ENCODE data around the gene C6orf132.

C6orf132 gene

DNA sequence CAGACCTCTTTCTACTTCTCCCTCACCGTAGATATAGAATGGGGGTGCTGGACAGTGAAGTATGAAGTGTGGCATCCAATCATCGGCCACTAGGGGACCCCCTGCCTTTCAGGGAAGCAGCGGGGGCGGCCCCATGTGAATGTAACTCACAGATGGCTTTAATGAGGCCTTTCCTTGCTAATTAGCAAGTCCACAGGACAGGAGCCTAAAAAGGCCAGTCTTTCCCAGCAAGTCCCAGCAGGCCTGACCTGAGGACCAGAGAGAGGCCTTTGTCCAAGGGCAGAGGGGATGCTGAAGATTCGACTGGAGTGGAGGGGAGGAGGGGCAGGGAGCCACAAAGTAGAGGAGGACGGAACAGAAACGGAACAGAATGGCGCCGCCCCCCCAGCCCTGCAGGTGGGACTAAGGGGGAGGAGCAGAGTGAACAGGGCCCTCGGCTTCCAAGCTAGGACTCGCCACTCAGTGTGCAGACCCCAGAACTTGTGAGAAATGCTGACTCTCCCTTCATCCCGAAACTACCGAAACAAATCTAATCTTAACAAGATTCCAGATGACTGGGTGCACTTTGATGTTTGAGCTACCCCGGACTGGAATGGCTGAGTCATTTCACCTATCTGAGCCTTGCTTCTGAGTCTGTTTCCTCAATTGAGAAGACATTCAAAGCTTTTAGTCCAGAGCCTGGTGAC lies 5.8 kb downstream of the C6orf132 start:
- peak; percentile 8 for DNase-seq (ENCODE audit: low read depth)

DNA sequence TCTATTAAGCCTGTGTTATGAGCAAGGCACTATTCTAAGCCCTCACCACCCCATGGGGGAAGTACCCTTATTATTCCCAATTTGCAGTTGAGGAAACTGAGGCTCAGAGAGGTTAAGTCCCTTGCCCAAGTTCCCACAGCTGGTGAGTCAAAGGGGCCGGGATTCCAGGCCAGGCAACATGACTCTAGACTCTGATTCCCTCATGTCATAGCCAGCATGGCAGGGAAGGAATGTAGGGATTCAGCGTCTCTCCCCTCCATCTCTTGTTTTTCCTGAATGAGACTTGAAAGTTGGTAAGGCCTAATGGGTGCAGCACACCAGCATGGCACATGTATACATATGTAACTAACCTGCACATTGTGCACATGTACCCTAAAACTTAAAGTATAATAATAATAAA lies 6.7 kb downstream of the C6orf132 start:
- DNase-seq (ENCODE audit: low read depth) = no peak

DNA sequence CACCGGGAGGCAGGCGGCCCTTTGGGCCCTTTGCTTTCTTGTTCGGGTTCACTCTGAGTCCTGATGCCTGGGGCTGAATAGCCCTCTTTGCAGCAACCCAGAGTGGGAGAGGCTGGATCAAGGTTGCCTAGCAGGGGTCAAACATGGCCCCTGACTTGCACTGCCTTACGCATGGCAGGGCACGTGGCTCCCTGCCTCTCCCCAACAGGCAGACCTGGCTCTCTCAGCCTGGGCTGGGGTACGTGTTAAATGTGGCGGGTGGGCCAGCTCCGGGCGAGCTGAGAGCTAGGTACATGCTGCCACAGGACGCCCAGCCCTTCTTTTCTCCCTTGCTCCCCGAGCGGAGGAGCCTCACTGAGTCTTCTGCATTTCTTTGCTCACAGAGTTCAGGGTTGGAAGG lies 7.3 kb downstream of the C6orf132 start:
- DNase-seq (ENCODE audit: low read depth) = no peak

DNA sequence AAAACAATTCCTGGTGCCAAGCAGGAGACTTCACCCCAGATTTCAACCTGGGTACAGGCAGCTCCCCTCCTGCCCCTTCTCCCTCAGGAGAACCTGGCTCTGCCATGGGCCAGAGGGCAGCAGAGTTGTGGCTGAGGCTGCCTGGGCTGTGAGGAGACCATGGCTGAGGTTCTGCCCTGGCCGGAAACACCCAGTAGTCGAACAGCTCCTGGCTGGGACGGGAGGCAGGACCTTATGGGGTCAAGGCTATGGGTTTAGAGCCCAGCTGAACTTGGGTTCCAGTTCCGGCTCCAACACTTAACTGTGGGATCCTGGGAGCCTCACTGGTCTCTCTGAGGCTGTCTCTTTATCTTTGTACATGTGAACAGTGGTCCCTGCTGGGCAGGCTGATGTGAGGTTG lies 8.5 kb downstream of the C6orf132 start:
- DNase-seq (ENCODE audit: low read depth) = no peak

DNA sequence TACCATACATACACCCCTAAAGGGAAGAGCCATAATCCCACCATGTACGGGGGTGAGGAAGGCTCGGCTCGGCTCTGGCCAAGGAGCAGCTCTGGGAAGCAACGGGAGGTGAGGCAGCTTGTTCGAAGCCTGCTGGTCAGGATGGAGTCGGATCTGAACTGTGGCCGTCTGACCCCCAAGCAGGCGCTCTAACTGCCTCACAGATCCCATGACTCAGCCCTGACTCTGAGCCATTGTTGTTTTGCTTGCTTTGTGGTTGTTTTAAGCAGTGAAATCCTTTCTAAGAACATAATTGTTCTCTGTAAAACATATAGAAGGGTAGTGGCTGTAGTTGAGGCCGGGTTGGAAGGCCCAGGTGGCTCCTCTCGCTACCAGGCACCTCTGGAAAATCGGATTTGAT lies 10.9 kb downstream of the C6orf132 start:
- DNase-seq (ENCODE audit: low read depth) = no peak

DNA sequence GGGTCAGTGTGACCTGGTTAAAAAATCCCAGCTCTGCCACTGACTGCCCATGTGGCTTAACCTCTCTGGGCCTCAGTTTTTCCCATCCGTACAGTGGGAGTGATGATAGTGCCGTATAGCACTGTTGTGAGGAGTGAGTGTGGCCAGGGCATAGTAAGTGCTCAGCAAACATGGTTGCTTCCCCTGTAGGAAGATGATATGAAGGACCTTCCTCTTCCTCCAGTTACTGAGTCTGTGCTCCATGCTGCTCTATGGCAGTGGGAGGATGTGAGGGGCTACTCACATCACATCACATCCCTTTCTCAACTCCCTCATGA lies 13.1 kb downstream of the C6orf132 start:
- no peak for DNase-seq (ENCODE audit: low read depth)

DNA sequence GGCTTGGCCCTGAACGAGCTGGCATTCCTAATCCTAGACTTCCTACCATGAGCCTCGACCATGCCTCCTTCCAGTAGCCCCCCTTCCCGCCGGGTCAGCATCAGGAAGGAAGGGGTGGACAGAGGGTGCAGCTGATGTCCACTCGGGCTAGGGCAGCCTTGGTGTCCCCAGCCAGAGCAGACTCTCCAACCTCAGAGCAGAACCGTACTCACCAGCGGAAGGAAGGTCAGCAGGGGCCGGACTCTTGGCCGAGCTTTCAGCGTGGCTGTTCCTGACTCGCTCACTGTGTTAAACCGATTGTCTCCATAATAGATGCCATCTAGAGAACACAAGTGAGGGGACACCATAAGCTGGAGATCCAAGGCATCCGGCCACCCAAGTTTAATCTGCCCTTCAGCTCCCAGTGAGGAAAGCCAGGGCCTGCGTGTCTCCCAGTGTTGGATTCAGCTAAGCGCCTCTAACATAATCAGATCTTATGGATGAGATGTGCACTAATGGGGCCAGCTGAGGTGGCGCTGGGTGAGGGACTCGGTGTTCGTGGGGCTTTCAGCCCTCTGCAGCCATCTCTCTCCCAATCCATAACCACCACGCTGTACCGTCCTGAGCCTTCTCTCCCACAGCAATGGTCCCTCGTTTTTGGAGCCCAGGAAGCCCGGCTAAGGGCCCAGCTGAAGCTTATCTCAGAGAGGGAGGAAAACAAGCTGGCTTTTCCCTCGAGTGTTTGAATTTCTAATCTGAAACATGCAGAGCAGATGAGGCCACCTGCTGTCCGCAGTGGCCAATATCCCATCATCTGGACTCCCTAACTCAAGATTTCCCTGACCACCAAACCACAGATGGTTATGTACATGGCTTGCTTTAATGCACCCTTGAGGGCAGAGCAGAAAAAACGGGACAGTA lies 13.7 kb downstream of the C6orf132 start:
- no peak for DNase-seq (ENCODE audit: low read depth)

DNA sequence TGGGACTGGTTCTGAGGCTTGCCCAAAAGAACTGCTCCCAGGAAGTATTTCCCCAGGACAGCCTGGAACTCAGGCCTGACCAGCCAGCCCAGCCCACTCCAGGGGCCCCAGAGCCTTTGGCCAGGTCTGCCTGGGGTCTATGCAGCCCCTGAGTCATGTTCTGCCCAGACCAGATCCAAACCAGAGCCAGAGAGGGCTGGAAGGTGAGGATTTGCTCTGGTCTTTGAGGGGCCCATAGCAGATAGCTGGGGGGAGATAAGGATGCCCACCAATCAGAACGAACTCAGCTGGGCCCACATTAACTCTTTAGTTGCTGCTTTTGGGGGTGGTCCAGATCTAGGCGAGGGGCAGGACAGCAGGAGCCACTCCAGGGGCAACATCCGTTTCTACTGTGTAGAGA lies 16.8 kb downstream of the C6orf132 start:
- DNase-seq (ENCODE audit: low read depth) = no peak

DNA sequence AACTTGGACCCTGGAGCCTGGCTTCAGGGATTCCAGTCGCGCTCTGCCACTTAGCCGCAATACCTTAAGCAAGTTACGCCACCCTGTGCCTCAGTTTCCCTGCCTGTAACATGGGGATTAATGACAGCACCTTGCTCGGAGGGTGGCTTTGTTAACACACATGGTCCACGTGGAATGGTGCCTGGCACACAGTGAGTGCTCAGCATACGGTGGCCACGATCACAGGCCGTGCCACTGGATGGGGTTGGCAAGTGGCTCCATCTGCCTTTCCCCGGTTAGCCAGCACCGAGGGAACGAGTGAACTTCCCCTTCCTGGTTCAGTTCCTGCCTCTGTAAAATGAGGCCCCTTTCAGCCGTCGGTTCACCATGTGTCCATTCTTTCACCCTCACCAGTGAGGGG lies 17.2 kb downstream of the C6orf132 start:
- no peak for DNase-seq (ENCODE audit: low read depth)

DNA sequence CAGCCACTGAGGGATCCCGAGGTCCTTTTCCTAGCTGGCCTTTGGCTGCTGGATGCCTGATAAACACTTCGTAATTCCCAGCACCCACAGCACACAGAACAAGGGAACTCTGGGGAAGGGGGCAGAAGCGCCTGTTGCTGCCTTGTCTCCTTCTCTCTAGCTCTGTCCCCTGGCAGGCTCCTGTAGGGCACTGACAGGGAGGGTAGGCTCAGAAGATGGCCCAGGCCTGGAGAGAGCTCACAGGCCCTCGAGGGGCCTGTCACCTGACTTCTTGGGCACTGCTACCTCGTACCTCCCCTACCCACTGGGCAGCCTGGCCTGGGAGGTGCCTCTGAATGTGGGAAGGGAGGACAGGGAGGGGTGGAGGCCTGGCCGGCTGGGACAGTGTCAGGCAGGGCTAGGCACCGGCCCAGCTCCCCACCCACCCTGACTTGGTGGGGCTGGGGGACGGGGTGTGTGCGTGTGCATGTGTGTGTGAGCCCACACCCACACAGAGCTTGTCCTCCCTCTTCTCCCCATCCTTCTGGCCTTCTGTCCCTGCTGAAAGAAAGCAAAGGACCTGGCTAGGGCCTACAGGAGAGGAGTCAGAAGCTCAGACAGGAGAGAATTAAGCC lies 18.1 kb downstream of the C6orf132 start:
- DNase-seq (ENCODE audit: low read depth) = no peak

DNA sequence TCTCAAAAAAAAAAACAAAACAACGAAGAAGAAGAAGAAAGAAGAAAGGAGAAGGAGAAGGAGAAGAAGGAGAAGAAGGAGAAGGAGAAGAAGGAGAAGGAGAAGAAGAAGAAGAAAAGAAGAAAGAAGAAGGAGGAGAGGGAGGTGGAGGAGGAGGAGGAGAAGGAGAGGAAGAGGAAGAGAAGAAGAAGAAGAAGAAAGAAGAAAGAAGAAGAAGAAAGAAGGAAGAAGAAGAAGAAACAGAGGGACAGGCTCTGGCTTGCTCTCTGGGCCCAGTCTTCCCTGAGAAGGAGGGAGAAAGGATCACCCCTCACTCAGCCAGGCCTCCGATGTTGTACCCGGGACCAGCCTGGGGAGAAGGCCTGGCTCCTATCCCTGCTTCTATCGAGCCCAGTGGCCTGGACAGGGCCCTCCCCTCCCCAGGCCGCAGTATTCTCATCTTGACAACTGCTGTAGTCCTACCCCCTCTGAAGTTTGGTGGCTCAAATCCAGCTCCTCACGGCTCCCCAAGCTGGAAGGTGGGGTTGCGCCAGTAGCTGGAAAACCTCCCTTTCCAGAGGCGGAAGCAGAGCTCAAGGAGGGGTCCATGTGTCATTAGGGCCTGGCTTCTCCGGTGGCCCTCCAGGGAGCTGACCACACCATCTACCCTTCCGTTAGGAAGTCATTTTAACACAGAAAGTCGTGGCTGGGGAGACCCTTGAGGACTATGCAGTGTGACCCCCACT lies 18.9 kb downstream of the C6orf132 start:
- DNase-seq (ENCODE audit: low read depth) = no peak

DNA sequence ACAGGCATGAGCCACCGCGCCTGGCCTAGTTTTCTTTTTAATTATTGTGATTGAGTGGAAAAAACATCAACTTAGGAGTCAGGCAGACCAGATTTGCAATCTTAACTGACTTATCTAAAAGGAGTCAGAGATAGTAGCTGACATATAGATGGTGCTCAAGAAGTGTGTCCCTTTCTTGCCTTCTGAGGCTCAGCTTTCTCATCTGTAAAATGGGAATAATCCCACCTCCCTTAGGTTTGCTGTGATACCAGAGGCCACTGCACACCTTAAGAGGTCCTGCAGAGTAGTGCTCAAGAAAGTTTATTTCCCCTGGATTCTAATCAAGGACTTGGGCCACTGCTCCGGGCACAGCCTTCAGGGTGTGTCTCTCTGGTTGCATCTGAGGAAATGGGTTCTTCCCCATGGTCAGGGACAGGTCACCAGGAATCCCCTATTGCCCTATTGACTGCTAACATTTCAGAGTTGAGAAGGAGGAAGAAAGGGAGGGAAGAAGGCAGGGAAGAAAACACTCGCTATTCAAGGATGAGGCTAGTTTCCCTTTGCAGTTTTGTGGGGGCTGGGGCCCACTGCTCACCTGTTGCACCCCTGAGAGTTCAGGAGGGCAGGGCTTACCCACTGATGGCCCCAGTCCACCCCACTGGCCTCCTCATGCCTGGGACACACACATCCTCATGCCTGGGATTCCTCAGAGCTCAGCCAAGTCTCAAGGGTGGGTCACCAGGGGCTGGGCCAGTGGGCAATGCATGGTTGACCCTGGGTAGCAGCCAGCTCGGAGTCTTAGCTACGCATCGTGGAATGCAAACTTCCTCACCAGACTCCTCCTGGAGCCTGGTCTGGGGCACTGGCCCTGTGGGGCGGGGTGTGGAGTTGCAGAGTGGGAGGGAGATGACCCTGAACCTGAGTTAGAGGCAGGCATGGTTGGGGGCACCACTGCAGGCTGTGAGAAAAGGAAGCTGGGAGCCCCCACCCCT lies 21.2 kb downstream of the C6orf132 start:
- no peak for DNase-seq (ENCODE audit: low read depth)

DNA sequence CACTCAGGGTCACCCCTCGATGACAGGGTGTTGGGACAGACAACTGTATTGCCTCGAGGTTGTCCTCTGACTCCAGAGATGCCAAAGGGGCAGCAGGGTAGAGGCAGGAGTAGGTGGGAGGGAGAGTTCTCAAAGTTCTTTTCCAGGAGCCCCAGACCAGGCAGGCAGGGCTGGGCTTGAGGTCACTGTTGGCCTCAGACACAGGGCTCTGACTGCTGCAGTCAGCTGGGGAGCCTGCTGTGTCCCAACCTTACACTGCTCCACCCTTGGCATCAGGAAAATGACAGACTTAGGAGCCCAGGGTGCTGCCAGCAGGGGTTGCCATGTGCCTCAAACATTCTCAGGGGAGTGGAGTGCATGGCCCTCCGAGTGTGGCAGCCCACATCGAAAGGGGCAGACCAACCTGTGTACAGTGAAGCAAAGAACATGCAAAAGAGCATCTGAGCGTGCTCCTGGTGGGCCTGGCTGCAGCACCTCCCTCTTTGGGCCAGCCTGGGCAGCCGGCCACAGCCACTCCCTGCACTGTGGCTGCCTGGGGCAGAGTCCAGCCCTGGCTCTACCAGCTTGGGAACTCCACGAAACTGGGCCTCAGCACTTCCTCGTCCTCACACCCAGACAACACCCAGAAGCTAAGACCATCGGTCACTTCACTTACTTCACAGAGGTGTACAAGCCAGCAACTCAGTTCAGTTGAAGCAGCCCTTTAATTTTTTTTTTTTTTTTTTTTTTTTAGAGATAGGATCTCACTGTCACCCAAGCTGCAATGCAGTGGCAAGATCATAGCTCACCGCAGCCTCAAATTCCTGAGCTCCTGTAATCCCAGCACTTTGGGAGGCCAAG lies 24.0 kb downstream of the C6orf132 start:
- no peak for DNase-seq (ENCODE audit: low read depth)

DNA sequence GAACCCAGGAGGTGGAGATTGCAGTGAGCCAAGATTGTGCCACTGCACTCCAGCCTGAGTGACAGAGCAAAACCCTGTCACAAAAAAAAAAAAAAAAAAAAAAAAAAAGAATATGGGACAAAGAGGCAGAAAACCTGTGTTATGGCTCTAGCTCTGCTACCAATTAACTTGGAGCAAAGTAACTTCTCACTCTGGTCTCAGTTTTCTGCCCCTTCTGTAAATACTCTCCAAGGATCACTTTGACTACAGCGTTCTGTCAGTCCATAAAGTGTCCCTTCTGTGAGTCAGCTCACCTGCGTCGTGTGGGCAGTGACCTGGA lies 24.6 kb downstream of the C6orf132 start:
- no peak for DNase-seq (ENCODE audit: low read depth)

DNA sequence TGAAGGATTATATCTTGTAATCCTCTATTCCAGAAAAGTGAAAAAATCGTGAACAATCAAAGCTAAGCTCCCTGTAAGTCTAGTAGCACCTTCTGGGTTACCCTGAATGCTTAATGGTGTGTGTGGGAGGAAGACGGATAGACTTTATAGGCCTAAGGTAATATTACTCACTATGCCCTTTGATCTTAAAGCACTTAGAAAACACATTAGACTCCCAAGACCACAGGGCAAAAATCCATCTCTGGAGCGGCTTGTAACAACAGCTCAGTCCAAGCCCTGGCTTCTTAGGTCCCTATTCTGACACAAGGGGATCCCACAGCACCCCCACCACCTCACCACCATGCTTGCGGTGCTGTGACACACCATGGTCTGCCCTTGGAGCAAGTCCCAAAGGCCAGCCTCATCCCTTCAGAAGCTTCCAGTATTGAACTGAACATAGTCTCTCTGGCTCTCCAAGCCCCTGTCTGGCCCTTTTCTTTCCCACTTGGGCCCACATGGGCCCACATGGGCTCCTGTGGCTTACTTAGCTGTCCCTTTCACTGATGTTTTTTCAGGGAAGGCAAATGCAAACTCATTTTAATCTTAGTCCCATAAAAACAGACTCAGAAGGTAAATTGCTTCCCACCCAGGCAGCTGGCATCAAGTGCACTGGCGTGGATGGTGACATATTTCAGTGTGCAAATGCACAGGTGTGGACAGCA lies 28.3 kb downstream of the C6orf132 start:
- DNase-seq (ENCODE audit: low read depth) = no peak

DNA sequence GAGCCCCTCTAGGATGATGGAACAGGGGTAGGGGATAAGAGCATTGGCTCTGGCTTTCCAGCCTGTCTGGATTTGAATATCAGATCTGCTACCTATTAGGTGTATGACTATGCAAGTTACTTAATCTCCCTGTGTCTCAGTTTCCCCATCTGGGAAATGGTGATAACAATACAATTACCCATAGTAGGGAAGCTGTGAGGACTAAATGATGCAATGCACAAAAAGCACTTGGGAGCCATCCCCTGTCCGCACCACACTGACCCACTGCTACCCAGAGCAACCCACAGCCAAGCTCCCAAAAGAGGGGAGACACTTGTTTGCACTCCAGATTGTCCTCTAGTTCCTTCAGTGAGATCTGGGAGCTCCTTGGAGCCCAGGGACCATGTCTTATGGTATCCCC lies 30.1 kb downstream of the C6orf132 start:
- no peak for DNase-seq (ENCODE audit: low read depth)

DNA sequence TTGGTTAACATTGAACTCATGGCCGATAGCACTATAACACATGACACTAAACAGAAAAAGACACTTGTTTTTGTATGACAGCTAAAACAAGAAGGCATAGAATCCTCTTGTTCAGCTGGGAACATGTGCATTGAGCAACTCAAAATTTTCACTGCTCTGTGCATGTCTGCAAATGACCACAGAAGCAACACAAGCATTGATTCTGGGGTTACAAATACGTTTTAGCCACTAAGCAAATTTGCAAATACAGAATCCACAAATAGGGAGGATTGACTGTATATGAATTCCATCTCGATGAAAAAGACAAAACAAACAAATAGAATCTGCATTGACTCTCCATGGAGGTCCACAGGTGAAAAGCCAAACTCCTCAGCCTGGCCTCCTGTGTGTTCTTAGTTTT lies 31.7 kb downstream of the C6orf132 start:
- no peak for DNase-seq (ENCODE audit: low read depth)

DNA sequence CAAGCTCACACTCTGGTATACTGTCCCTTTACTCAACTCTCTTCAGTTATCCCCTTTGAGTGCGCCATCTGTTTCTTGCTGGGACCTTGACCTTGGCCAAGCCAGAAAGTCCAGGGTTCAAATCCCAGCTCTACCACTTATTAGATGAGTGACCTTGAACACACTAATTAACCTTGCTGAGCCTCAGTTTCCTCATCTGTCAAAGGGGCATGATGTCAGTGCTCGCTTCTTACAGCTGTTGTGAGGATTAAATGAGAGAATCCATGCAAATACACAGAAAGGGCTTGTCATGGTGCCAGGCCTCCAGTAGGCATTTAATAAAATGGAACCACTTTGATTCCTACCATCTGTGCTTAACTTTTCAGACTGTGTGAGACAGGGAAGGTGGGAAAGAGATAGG lies 34.3 kb downstream of the C6orf132 start:
- no peak for DNase-seq (ENCODE audit: low read depth)

DNA sequence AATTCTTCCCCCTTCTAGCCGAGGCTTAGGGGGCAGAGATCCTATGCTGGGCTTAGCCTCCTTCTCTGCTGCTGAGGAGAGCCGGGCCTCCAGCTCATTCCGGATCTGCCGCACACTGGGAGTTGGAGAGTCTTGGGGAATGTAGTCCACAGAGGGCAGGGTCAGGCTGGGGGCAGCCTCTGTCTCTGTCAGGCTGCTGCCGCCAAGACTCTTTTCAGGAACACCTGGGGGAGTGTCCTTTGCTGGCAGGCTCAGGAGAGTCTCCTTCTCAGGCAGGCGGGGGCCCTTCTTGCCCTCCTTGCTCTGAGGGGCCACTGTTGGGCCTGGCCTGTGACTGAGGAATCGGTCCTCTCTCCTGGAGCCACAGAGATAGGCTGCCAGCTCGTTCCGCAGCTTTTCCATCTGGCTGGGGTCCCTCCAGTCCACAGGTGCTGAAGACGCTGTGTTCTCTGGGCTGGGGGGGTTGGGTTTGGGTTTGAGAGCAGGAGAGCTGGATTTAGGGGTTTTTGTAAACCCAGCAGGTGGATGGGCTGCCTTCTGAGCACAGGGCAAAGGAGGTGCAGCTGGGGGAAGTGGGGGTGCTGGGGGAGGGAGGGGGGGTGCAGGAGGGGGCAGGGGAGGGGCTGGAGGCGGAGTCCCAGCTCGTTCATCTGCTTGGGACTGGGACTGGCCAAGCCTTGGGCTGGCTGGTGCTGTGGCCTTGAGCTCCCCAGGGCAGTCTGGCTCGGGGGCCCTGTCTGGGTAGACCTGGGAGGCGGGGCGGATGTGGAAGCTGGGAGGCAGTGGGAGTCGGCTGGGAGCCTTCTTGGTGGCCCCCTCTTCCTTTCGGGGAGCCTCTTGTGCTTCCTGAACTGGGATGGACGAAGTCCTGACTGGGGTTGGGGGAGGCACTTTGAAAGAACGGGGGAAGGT lies 36.1 kb downstream of the C6orf132 start:
- DNase-seq (ENCODE audit: low read depth) = no peak

All from stimulated activated CD8-positive, alpha-beta memory T cell treated with anti-CD3 and anti-CD28 coated beads, Interleukin-15, amount 100 ng/mL, for 1 hour (primary cell).